Activated T-cell treated with anti-CD3 and anti-CD28 coated beads, Interleukin-2, amount 50 U/mL, for 24 hours (primary cell): ENCODE results near the gene TNFSF10.

Source experiments
- DNase-seq: peaks from one replicate; pipeline ENCODE4 v3.0.0-alpha.2; 2020
- H3K27ac Mint-ChIP-seq: 2 replicates; pipeline ENCODE4 v1.8.0; 2020; ENCODE audit warnings: mild to moderate bottlenecking, mixed read lengths
- H3K27me3 Mint-ChIP-seq: 2 replicates; pipeline ENCODE4 v1.8.0; 2020; ENCODE audit warnings: mixed read lengths
- H3K36me3 Mint-ChIP-seq: 2 replicates; pipeline ENCODE4 v1.8.0; 2020; ENCODE audit warnings: low read depth, mixed read lengths
- H3K4me1 Mint-ChIP-seq: 2 replicates; pipeline ENCODE4 v1.8.0; 2020; ENCODE audit warnings: low read depth, mixed read lengths
- H3K4me3 Mint-ChIP-seq: 2 replicates; pipeline ENCODE4 v1.8.0; 2020; ENCODE audit warnings: mild to moderate bottlenecking, moderate library complexity, mixed read lengths
- H3K9me3 Mint-ChIP-seq: 2 replicates; pipeline ENCODE4 v1.8.0; 2020; ENCODE audit warnings: mixed read lengths

TNFSF10 gene

DNA sequence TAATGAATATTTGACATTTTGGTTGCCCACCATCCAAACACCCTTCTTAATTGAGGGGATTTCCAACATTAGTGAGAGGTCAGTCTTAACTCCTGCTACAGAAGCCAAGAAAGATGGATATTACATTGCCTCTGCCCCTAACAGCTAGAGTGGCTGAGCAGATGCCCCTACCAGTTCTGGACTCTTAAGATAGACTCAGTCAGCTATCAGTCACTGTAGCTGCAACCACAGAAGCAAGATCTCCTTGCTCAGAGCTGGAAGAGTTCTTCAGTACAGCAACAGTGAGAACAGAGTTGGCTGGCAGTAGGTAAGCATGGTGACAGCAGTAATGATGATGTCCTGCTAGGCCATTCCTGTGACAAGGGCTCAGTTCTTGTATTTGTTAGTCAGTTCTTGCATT, 29.4 kb upstream of the TNFSF10 start:
- Mint-ChIP-seq H3K9me3 (no peaks in the 10 kb centered on the region), H3K27me3 (no peaks in the 10 kb centered on the region), H3K27ac (no peak overlapping the region), H3K36me3 (no peaks in the 10 kb centered on the region), H3K4me1 (peaks cover 43% of the 10 kb centered on the region), H3K4me3 (no peak overlapping the region)
- no peak for DNase-seq

DNA sequence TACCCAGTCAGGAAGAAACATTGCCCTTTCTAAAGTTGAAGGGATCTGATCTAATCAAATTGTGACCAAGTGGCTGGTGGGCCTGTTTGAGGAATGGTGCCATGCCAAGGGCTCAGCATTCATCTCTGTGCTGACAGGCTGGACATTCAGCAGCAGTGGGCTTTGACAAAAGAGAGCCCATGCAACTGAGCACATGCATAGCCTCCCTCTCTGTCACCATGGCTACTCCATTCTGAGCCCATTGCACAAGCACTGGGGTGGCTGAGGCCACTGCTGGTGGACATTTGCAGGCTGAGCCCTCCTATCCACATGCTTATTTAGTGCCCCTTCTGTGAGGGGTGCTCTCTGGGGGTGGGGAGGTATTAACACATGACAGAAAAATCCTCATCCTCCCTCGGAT, 28.6 kb upstream of the TNFSF10 start:
- H3K27ac Mint-ChIP-seq: no peak overlapping the region
- no peaks in the 10 kb centered on the region for H3K9me3 Mint-ChIP-seq
- no peak overlapping the region for H3K4me3 Mint-ChIP-seq
- no peak for DNase-seq
- no peaks in the 10 kb centered on the region for H3K27me3 Mint-ChIP-seq
- H3K36me3 Mint-ChIP-seq: no peaks in the 10 kb centered on the region
- peaks cover 41% of the 10 kb centered on the region for H3K4me1 Mint-ChIP-seq

DNA sequence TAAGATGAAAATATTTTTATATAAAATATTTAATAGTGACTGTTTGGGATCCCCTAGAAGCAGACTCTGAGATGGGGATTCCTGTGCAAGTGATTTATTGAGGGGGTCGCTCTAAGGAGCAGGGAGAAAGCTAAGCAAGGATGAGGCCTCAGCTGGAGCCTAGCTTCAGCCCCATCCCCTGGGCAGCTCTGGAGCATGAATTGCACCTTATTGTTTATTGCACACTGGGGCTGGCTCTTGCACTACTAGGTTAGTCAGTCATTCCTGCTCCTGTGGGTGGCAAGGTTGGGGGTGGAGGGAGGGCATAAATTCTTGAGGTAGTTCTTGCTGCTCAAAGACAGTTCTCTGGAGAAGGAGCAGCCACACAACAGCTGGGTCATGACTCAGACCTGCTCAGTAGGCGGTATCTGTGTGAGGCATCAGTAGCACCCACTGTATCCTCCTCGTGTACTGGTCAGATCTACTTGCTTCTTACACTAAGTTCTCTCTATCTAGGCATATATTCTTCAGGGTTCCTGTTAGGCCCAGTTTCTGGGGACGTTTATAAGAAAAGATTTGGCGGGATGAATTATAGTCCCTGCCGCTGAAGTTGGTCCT, 27.2 kb upstream of the TNFSF10 start:
- peak; percentile 74 for DNase-seq
- Mint-ChIP-seq H3K4me3 (no peak overlapping the region), H3K9me3 (no peaks in the 10 kb centered on the region), H3K4me1 (peaks cover 51% of the 10 kb centered on the region), H3K27ac (peak overlapping the region; percentile 83), H3K27me3 (no peaks in the 10 kb centered on the region), H3K36me3 (no peaks in the 10 kb centered on the region)

DNA sequence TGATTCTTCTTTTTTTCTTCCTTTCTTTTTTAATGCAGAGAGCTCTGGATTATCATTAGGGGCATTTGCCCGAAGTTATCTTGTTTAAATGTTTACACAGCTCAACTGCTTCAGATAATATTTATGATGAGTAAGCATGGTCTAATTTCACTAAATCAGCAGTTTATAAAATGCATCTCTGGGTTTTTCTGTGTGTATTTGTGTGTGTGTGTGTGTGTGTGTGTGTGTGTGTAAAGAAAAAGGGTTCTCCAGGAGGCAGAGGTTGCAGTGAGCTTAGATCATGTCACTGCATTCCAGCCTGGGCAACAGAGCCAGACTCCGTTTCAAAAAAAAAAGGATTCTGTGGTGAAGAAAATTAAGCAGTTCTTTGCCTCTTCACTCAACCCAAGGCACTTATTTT, 25.9 kb upstream of the TNFSF10 start:
- peaks cover 53% of the 10 kb centered on the region for H3K4me1 Mint-ChIP-seq
- H3K27me3 Mint-ChIP-seq: no peaks in the 10 kb centered on the region
- no peak overlapping the region for H3K27ac Mint-ChIP-seq
- no peaks in the 10 kb centered on the region for H3K9me3 Mint-ChIP-seq
- no peak for DNase-seq
- H3K4me3 Mint-ChIP-seq: no peak overlapping the region
- no peaks in the 10 kb centered on the region for H3K36me3 Mint-ChIP-seq

DNA sequence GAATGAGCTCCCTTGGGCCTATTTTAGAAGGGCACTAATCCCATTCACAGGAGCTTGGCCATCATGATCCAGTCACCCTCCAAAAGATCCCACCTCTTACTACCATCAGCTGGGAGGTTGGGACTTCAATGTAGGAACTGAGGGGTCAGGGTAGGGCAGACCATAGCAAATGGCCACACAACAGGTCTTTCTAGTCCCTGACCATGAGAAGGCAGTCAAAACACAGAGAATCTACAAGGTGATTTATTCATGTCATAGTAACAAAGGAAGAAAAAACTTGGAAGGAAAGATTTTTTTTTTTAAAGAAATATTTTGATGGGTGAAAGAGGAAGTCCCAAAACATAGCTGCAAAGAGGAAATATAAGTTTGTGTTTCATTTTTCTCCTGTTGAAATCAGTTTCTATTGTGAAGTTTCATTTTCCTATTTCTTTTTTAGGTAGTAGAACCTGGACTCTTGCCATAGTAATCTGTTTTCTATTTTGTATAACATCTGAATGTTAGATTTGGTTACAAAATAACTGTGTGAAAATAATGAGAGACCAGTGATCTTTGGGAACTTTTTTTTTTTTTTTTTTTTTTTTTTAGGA, 23.5 kb upstream of the TNFSF10 start:
- peaks cover 51% of the 10 kb centered on the region for H3K4me1 Mint-ChIP-seq
- no peak overlapping the region for H3K4me3 Mint-ChIP-seq
- no peaks in the 10 kb centered on the region for H3K36me3 Mint-ChIP-seq
- no peaks in the 10 kb centered on the region for H3K9me3 Mint-ChIP-seq
- DNase-seq: no peak
- H3K27ac Mint-ChIP-seq: peak overlapping the region; percentile 14
- no peaks in the 10 kb centered on the region for H3K27me3 Mint-ChIP-seq

DNA sequence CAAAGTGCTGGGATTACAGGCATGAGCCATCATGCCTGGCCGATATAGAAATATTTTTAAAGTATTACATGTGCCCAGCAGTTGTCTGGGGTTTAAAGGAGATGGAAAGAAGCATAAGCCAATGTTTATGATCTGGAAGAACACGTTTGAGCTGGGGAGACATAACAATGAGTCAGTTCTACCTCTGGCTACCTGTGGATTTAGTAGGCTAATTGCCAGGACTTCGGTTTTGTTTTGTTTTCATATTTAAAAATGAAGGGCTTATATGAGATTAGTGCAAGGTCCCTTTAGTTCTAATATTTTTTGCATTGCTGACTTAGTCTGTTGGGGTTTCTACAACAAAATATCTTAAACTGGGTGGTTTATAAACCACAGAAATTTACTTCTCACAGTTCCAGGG, 22.9 kb upstream of the TNFSF10 start:
- Mint-ChIP-seq H3K4me1 (peaks cover 45% of the 10 kb centered on the region), H3K4me3 (no peak overlapping the region), H3K9me3 (no peaks in the 10 kb centered on the region), H3K36me3 (no peaks in the 10 kb centered on the region), H3K27ac (no peak overlapping the region), H3K27me3 (no peaks in the 10 kb centered on the region)
- no peak for DNase-seq

DNA sequence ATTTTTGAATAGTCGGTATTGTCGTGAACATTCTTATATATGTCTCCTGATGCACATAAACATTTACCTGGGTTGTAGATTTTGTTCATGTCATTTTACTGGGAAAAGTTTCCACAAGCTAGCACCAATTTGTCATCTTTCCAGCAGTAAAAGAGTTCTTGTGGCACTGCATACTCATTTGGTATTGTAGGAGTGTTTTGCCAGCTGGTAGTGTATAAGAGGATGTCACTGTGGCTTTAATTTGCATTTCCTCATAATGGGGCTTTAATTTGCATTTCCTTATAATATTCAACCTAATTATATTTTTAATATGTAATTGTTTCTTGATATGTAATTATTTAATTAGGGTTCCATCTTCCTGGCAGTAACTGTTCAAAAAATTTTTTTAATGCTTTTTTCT, 21.2 kb upstream of the TNFSF10 start:
- no peak overlapping the region for H3K4me3 Mint-ChIP-seq
- H3K9me3 Mint-ChIP-seq: no peaks in the 10 kb centered on the region
- H3K27ac Mint-ChIP-seq: no peak overlapping the region
- no peaks in the 10 kb centered on the region for H3K27me3 Mint-ChIP-seq
- H3K4me1 Mint-ChIP-seq: peaks cover 33% of the 10 kb centered on the region
- H3K36me3 Mint-ChIP-seq: no peaks in the 10 kb centered on the region
- DNase-seq: no peak

DNA sequence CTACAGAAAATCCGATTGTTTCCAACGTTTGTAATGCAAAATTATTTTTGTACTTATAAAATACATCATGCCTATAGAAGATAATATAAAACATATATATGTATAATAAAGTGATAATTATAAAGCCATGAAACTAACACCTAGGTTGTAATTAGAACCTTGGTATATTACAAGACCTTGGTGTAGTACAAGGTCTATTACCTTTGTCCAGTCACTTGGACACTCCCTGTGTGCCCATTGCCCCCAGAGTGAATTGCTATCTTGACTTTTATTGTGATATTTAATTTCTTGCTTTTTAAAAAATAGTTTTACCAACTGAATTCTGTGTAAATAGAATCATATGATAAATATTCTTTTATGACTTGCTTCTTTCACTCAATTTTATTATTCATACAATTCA, 20.7 kb upstream of the TNFSF10 start:
- peaks cover 36% of the 10 kb centered on the region for H3K4me1 Mint-ChIP-seq
- no peak for DNase-seq
- no peaks in the 10 kb centered on the region for H3K36me3 Mint-ChIP-seq
- H3K27me3 Mint-ChIP-seq: no peaks in the 10 kb centered on the region
- no peaks in the 10 kb centered on the region for H3K9me3 Mint-ChIP-seq
- no peak overlapping the region for H3K27ac Mint-ChIP-seq
- no peak overlapping the region for H3K4me3 Mint-ChIP-seq

DNA sequence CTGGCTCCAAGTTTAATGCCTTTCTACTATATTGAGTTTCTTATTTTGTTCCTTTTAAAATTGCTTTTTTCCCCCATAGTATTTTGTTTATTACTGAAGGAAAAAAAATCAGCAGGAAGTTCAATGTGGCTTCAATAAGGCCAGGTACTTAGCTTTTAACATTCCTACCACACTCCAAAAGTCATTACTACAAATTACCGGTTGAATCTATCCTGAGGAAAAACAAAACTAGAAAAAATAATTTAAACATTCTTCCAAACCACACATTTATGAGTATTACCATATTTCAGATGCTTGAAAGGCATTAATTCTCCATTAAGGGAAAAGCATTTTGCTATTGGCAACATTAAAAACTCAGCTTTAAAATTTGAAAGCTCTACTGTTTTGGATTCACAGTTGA, 20.2 kb upstream of the TNFSF10 start:
- Mint-ChIP-seq H3K36me3 (no peaks in the 10 kb centered on the region), H3K27ac (no peak overlapping the region), H3K4me3 (no peak overlapping the region), H3K4me1 (peaks cover 38% of the 10 kb centered on the region), H3K9me3 (no peaks in the 10 kb centered on the region), H3K27me3 (no peaks in the 10 kb centered on the region)
- DNase-seq: no peak

DNA sequence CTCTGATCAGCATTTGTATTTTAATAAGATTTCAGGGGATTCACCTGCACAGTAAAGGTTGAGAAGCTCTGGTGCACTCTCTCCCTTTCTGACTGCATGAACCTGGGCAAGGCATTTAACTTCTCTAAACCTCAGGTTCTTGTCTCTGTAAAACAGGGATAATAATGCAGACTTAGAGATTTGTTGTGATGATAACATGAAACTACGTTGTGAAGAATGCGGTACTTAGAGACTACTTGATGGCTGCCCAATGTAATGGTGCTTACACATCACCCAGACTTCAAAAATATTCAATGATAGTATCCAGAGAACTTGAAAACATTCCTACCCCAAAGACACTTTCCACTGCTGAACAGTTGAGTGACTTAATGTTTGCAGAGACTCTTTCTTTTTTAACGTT, 19.8 kb upstream of the TNFSF10 start:
- H3K27me3 Mint-ChIP-seq: no peaks in the 10 kb centered on the region
- H3K27ac Mint-ChIP-seq: no peak overlapping the region
- no peak overlapping the region for H3K4me3 Mint-ChIP-seq
- no peaks in the 10 kb centered on the region for H3K36me3 Mint-ChIP-seq
- DNase-seq: no peak
- H3K4me1 Mint-ChIP-seq: peaks cover 38% of the 10 kb centered on the region
- H3K9me3 Mint-ChIP-seq: no peaks in the 10 kb centered on the region

DNA sequence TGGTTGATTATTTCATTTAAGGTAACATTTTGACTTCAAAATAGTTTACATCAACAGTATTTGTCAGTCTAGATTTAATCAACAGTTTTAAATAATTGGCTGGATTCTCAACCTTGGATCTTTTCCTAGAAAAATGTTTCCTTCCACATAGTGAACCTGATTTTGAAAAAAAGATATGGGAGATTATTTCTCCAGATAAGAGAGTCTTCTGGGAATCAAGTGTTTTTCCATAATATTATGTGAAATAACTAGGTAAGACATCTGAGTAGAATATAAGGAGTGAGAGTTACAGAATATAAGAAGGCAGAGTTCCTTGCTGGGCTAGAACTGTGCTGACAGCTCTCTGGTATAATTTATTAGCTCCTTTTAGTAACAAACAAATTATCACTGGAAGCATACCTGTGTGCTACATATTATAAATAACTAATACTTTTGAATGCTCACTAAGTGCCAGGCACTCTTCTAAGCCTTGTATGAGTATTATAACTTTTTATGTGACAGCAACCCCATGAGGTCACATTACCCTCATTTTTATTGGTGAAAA, 18.8 kb upstream of the TNFSF10 start:
- Mint-ChIP-seq H3K4me3 (no peak overlapping the region), H3K36me3 (no peaks in the 10 kb centered on the region), H3K4me1 (peaks cover 42% of the 10 kb centered on the region), H3K9me3 (no peaks in the 10 kb centered on the region), H3K27ac (no peak overlapping the region), H3K27me3 (no peaks in the 10 kb centered on the region)
- DNase-seq: no peak

DNA sequence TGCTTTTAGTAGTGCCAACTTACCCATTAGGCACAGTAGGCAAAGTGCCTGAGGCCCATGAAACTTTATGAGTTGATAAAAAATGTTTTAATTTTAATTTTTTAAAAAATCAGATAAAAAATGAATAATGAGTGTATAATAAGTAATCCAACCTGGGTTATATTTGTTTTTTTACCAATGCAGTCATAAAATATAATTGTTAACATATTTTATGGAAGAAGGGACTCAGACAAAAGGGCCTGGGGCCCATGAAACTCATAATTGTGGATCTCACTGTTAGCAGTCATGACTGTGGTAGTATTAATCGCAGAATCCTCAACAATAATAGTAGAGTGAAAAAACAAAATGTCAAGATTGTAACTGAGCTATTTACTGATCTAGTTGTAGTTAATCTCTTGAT, 16.8 kb upstream of the TNFSF10 start:
- no peak overlapping the region for H3K27ac Mint-ChIP-seq
- no peak overlapping the region for H3K4me3 Mint-ChIP-seq
- H3K36me3 Mint-ChIP-seq: no peaks in the 10 kb centered on the region
- no peaks in the 10 kb centered on the region for H3K9me3 Mint-ChIP-seq
- no peak for DNase-seq
- H3K4me1 Mint-ChIP-seq: peaks cover 41% of the 10 kb centered on the region
- no peaks in the 10 kb centered on the region for H3K27me3 Mint-ChIP-seq

DNA sequence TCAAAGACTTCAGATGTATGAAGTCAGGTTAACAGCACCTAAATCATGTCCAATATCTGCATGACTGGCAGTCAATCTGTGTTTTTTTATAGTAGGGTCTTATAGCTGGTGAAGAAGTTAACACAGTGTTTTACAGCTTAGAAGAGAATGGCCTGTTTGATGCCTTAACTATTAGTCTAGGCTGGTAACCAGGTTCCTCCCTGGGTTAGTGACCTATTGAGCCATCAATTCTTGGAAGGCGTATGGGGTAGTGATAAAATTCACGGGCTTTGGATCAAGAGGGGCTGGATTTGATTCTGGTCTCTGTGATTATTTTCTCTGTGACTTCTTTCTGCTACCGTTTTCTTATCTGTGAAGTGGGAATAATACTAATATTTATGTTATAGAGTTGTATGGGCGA, 16.0 kb upstream of the TNFSF10 start:
- no peaks in the 10 kb centered on the region for H3K27me3 Mint-ChIP-seq
- no peak overlapping the region for H3K27ac Mint-ChIP-seq
- H3K4me1 Mint-ChIP-seq: peaks cover 41% of the 10 kb centered on the region

DNA sequence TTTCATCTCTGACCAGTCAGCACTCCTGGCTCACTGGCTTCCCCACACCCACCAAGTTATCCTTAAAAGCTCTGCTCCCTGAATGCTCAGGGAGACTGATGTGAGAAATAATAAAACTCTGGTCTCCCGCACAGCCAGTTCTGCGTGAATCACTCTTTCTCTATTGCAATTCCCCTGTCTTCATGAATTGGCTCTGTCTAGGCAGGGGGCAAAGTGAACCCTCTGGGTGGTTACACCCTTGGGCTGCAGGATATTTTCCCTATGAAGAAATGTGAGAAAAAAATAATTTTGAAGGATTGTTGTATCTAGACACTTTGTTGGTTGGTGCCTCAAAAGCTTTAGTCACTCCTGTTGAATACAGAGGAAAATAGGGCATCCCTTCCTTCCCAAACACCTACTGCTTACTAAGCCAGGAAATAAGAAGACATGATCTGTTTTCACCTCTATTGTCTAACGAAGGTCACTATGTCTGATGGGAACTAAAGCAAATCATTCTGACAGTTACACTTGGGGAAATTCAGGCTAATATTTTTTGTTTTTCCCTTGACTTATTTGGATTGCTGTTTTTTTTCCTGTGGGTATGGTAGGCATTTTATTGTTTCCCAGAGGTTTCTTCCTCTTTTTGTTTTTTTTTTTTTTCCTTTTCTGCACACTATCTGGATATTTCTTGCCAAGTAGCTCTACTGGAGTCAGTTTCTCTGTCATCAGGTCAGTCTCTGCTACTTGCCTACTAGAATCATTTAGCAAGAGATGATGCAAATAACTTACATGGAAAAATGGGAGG, 15.3 kb upstream of the TNFSF10 start:
- no peak overlapping the region for H3K4me3 Mint-ChIP-seq
- DNase-seq: no peak
- H3K36me3 Mint-ChIP-seq: no peaks in the 10 kb centered on the region
- H3K27me3 Mint-ChIP-seq: no peaks in the 10 kb centered on the region
- H3K27ac Mint-ChIP-seq: peak overlapping the region; percentile 78
- no peaks in the 10 kb centered on the region for H3K9me3 Mint-ChIP-seq
- H3K4me1 Mint-ChIP-seq: peaks cover 42% of the 10 kb centered on the region

More for the DNA sequence above, 16.0 kb upstream of the TNFSF10 start:
- no peak for DNase-seq
- Mint-ChIP-seq H3K36me3 (no peaks in the 10 kb centered on the region), H3K4me3 (no peak overlapping the region), H3K9me3 (no peaks in the 10 kb centered on the region)

DNA sequence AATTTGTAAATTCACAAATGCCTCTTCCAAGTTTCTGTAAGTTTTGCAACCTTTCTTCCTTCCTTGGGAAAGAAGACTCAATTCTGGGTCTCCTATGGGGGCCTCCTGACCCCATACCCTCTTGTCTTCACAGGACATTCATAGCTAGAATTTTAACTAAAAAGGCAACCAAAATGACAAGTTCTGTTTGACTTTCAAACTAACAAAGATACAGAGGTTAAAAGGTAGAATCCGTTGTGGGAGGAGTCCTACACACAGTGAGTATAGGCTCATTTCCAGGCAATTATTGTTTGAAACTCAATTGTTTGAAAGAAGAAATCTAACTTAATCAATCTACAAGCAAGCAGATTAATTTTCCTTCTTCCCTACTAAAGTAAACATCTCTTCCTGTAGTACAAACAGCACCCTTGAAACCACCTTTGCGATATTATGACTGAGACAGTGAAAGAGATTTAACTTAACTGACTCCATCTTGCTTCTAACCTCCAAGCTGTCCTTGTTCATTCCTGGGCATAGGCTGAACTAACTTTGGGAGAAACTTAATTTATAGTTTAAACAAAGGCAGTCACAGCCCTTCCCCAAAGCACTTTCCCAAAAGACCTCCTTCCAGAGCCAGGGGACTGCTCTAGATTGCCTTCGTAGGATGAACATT, 14.4 kb upstream of the TNFSF10 start:
- no peaks in the 10 kb centered on the region for H3K27me3 Mint-ChIP-seq
- peaks cover 38% of the 10 kb centered on the region for H3K4me1 Mint-ChIP-seq
- DNase-seq: no peak
- H3K27ac Mint-ChIP-seq: peak overlapping the region; percentile 78
- H3K4me3 Mint-ChIP-seq: no peak overlapping the region
- H3K9me3 Mint-ChIP-seq: no peaks in the 10 kb centered on the region
- no peaks in the 10 kb centered on the region for H3K36me3 Mint-ChIP-seq
